DND-41 (cell line): ENCODE data around the gene NRG3.

Source experiments
- CTCF ChIP-seq: IDR thresholded peaks from 2 replicates; pipeline ENCODE4 v1.5.1; 2012; ENCODE audit warnings: borderline replicate concordance, low read length, moderate library complexity, mild to moderate bottlenecking; ENCODE audit not compliant: poor library complexity, severe bottlenecking; ENCODE audit errors: extremely low read depth
- EZH2 ChIP-seq: IDR thresholded peaks from 3 replicates; pipeline ENCODE4 v1.6.1; 2012; ENCODE audit warnings: borderline replicate concordance, low read depth, mild to moderate bottlenecking, moderate library complexity, low read length, inconsistent platforms; ENCODE audit not compliant: severe bottlenecking

- TF ChIP-seq CTCF (no peak), EZH2 (no peak)
These were observed 768.1 kb downstream of the NRG3 start for GRCh38 chr10:82643076-82643475.
